Measurements from ENCODE around the gene CD109.

The CD109 gene

GRCh38 chr6:73690056-73690455, 5.9 kb upstream of the CD109 start:
- Histone ChIP-seq H2BK12ac (ENCODE audit: low read length) (no peak overlapping the region), H2BK5ac (ENCODE audit: low read length) (no peak overlapping the region), H3K27ac (replicated peaks; ENCODE audit: low read length) (no peak overlapping the region), H3K27me3 (ENCODE audit: control insufficient read depth in 3 of 3, insufficient read depth in 3 of 3, low read depth in 1 of 3, low read length in 3 of 3) (peaks cover 0 to 15% (median 5%) of the 10 kb centered on the region in 3 experiments), H2AFZ (ENCODE audit: low read length) (no peak overlapping the region), H3K4me2 (ENCODE audit: insufficient read depth, low read length, poor library complexity, severe bottlenecking) (no peak overlapping the region), H3K4ac (ENCODE audit: low read length) (no peak overlapping the region), H3K23ac (ENCODE audit: low read depth, low read length, poor library complexity) (no peak overlapping the region), H3K4me1 (ENCODE audit: control insufficient read depth in 2 of 2, insufficient read depth in 1 of 2, low read depth in 1 of 2, low read length in 2 of 2) (peaks cover 0 to 2% of the 10 kb centered on the region in 2 donors), H3K4me3 (ENCODE audit: low read length in 2 of 2) (no peak overlapping the region), H3K79me1 (ENCODE audit: low read depth, low read length) (no peaks in the 10 kb centered on the region), H3K36me3 (replicated peaks in 1 of 2; ENCODE audit: control insufficient read depth in 2 of 2, insufficient read depth in 2 of 2, low read length in 2 of 2) (no peaks in the 10 kb centered on the region), H2BK15ac (ENCODE audit: low read length) (no peak overlapping the region), H4K8ac (ENCODE audit: low read depth, low read length) (no peak overlapping the region), H3K14ac (ENCODE audit: low read length) (no peak overlapping the region), H3K9ac (ENCODE audit: low read depth, low read length, poor library complexity) (no peak overlapping the region), H3K18ac (ENCODE audit: low read length) (no peak overlapping the region), H2AK5ac (ENCODE audit: low read depth, low read length) (no peak overlapping the region), H2BK120ac (ENCODE audit: low read depth, low read length) (no peak overlapping the region), H4K91ac (ENCODE audit: low read depth, low read length, poor library complexity) (no peak overlapping the region), H3K9me3 (replicated peaks in 1 of 2; ENCODE audit: control insufficient read depth in 2 of 2, insufficient read depth in 1 of 2, low read depth in 1 of 2, low read length in 2 of 2) (no peaks in the 10 kb centered on the region)
- WGBS, 2 donors (ENCODE audit: extremely low coverage in 2 of 2, insufficient read length in 2 of 2, insufficient replicate concordance in 1 of 2) = no CpG with 5 or more reads among the region's 5 CpGs
- DNase-seq (ENCODE audit: low spot score) = no peak

DNA sequence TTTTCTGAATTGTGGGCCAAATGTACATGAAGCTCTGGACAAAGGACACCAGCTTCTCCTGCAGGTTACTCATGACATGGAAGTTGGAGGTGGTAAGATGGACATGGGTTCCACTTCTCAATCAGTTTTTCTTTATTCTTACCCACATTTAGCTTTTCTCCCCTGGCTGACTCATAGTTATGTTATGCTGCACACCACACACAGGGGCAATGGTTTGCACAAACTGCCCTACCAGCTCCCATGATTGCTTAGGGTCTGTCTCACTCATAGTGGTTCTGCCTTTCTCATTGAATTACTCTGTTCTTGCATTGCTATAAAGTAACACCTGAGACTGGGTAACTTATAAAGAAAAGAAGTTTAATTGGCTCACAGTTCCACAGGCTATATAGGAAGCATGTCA, 4.5 kb upstream of the CD109 start:
- Histone ChIP-seq H2BK12ac (ENCODE audit: low read length) (no peak overlapping the region), H3K18ac (ENCODE audit: low read length) (no peak overlapping the region), H2BK120ac (ENCODE audit: low read depth, low read length) (no peak overlapping the region), H2AFZ (ENCODE audit: low read length) (no peak overlapping the region), H3K14ac (ENCODE audit: low read length) (no peak overlapping the region), H2BK15ac (ENCODE audit: low read length) (no peak overlapping the region), H3K27ac (replicated peaks; ENCODE audit: low read length) (no peak overlapping the region), H3K9me3 (replicated peaks in 1 of 2; ENCODE audit: control insufficient read depth in 2 of 2, insufficient read depth in 1 of 2, low read depth in 1 of 2, low read length in 2 of 2) (no peaks in the 10 kb centered on the region), H3K4me1 (ENCODE audit: control insufficient read depth in 2 of 2, insufficient read depth in 1 of 2, low read depth in 1 of 2, low read length in 2 of 2) (peaks cover 0 to 3% of the 10 kb centered on the region in 2 donors), H3K4ac (ENCODE audit: low read length) (no peak overlapping the region), H3K23ac (ENCODE audit: low read depth, low read length, poor library complexity) (no peak overlapping the region), H4K91ac (ENCODE audit: low read depth, low read length, poor library complexity) (no peak overlapping the region), H3K4me2 (ENCODE audit: insufficient read depth, low read length, poor library complexity, severe bottlenecking) (no peak overlapping the region), H3K4me3 (ENCODE audit: low read length in 2 of 2) (no peak overlapping the region), H2AK5ac (ENCODE audit: low read depth, low read length) (no peak overlapping the region), H2BK5ac (ENCODE audit: low read length) (no peak overlapping the region), H3K27me3 (ENCODE audit: control insufficient read depth in 3 of 3, insufficient read depth in 3 of 3, low read depth in 1 of 3, low read length in 3 of 3) (peaks cover 0 to 25% (median 8%) of the 10 kb centered on the region in 3 experiments), H3K36me3 (replicated peaks in 1 of 2; ENCODE audit: control insufficient read depth in 2 of 2, insufficient read depth in 2 of 2, low read length in 2 of 2) (no peaks in the 10 kb centered on the region), H3K9ac (ENCODE audit: low read depth, low read length, poor library complexity) (no peak overlapping the region), H4K8ac (ENCODE audit: low read depth, low read length) (no peak overlapping the region), H3K79me1 (ENCODE audit: low read depth, low read length) (no peaks in the 10 kb centered on the region)
- DNase-seq (ENCODE audit: low spot score) = no peak

GRCh38 chr6:73694711-73695411, 1.1 kb upstream of the CD109 start:
- no peak for DNase-seq (ENCODE audit: low spot score)
- Histone ChIP-seq H3K27ac (replicated peaks; ENCODE audit: low read length) (no peak overlapping the region), H3K79me1 (ENCODE audit: low read depth, low read length) (no peaks in the 10 kb centered on the region), H2BK15ac (ENCODE audit: low read length) (no peak overlapping the region), H3K9me3 (replicated peaks in 1 of 2; ENCODE audit: control insufficient read depth in 2 of 2, insufficient read depth in 1 of 2, low read depth in 1 of 2, low read length in 2 of 2) (no peaks in the 10 kb centered on the region), H3K23ac (ENCODE audit: low read depth, low read length, poor library complexity) (no peak overlapping the region), H3K14ac (ENCODE audit: low read length) (no peak overlapping the region), H2AK5ac (ENCODE audit: low read depth, low read length) (no peak overlapping the region), H3K4me2 (ENCODE audit: insufficient read depth, low read length, poor library complexity, severe bottlenecking) (no peak overlapping the region), H3K18ac (ENCODE audit: low read length) (no peak overlapping the region), H4K91ac (ENCODE audit: low read depth, low read length, poor library complexity) (no peak overlapping the region), H3K36me3 (replicated peaks in 1 of 2; ENCODE audit: control insufficient read depth in 2 of 2, insufficient read depth in 2 of 2, low read length in 2 of 2) (no peaks in the 10 kb centered on the region), H3K9ac (ENCODE audit: low read depth, low read length, poor library complexity) (no peak overlapping the region), H3K27me3 (ENCODE audit: control insufficient read depth in 3 of 3, insufficient read depth in 3 of 3, low read depth in 1 of 3, low read length in 3 of 3) (peaks cover 0 to 44% (median 8%) of the 10 kb centered on the region in 3 experiments), H2BK12ac (ENCODE audit: low read length) (no peak overlapping the region), H2AFZ (ENCODE audit: low read length) (no peak overlapping the region), H3K4me1 (ENCODE audit: control insufficient read depth in 2 of 2, insufficient read depth in 1 of 2, low read depth in 1 of 2, low read length in 2 of 2) (peaks cover 0 to 3% of the 10 kb centered on the region in 2 donors), H4K8ac (ENCODE audit: low read depth, low read length) (no peak overlapping the region), H2BK120ac (ENCODE audit: low read depth, low read length) (no peak overlapping the region), H3K4me3 (ENCODE audit: low read length in 2 of 2) (no peak overlapping the region), H3K4ac (ENCODE audit: low read length) (no peak overlapping the region), H2BK5ac (ENCODE audit: low read length) (no peak overlapping the region)
- WGBS, 2 donors (ENCODE audit: extremely low coverage in 2 of 2, insufficient read length in 2 of 2, insufficient replicate concordance in 1 of 2) = no CpG with 5 or more reads among the region's 5 CpGs

- Histone ChIP-seq H3K4ac (ENCODE audit: low read length) (no peak overlapping the region), H4K91ac (ENCODE audit: low read depth, low read length, poor library complexity) (no peak overlapping the region), H3K23ac (ENCODE audit: low read depth, low read length, poor library complexity) (no peak overlapping the region), H3K4me2 (ENCODE audit: insufficient read depth, low read length, poor library complexity, severe bottlenecking) (no peak overlapping the region), H3K27ac (replicated peaks; ENCODE audit: low read length) (no peak overlapping the region), H2BK12ac (ENCODE audit: low read length) (no peak overlapping the region), H3K4me3 (ENCODE audit: low read length in 2 of 2) (no peak overlapping the region), H3K9me3 (replicated peaks in 1 of 2; ENCODE audit: control insufficient read depth in 2 of 2, insufficient read depth in 1 of 2, low read depth in 1 of 2, low read length in 2 of 2) (no peaks in the 10 kb centered on the region), H3K9ac (ENCODE audit: low read depth, low read length, poor library complexity) (no peak overlapping the region), H3K4me1 (ENCODE audit: control insufficient read depth in 2 of 2, insufficient read depth in 1 of 2, low read depth in 1 of 2, low read length in 2 of 2) (peaks cover 0 to 3% of the 10 kb centered on the region in 2 donors), H4K8ac (ENCODE audit: low read depth, low read length) (no peak overlapping the region), H2AK5ac (ENCODE audit: low read depth, low read length) (no peak overlapping the region), H3K36me3 (replicated peaks in 1 of 2; ENCODE audit: control insufficient read depth in 2 of 2, insufficient read depth in 2 of 2, low read length in 2 of 2) (no peaks in the 10 kb centered on the region), H2BK120ac (ENCODE audit: low read depth, low read length) (no peak overlapping the region), H3K79me1 (ENCODE audit: low read depth, low read length) (no peaks in the 10 kb centered on the region), H3K14ac (ENCODE audit: low read length) (no peak overlapping the region), H2BK15ac (ENCODE audit: low read length) (no peak overlapping the region), H3K27me3 (ENCODE audit: control insufficient read depth in 3 of 3, insufficient read depth in 3 of 3, low read depth in 1 of 3, low read length in 3 of 3) (peaks cover 0 to 40% (median 8%) of the 10 kb centered on the region in 3 experiments), H3K18ac (ENCODE audit: low read length) (no peak overlapping the region), H2BK5ac (ENCODE audit: low read length) (no peak overlapping the region), H2AFZ (ENCODE audit: low read length) (no peak overlapping the region)
- WGBS, 2 donors (ENCODE audit: extremely low coverage in 2 of 2, insufficient read length in 2 of 2, insufficient replicate concordance in 1 of 2) = no CpG with 5 or more reads among the region's 10 CpGs
- no peak for DNase-seq (ENCODE audit: low spot score)
Observed at GRCh38 chr6:73696966-73697655, 1.1 kb downstream of the CD109 start.
